GM20000 (cell line): ENCODE results near the gene CD3E.
A peak's percentile ranks its signal among the peaks of the same experiment; 100 is the strongest.

Source experiments
- DNase-seq: peaks from one replicate; pipeline ENCODE4 v3.0.0; 2012; ENCODE audit warnings: low spot score
- CTCF ChIP-seq: IDR thresholded peaks from 2 replicates; pipeline ENCODE4 v1.5.1; 2012; ENCODE audit warnings: mild to moderate bottlenecking, control low read depth; ENCODE audit errors: extremely low read depth, missing control alignments

Gene CD3E

GRCh38 chr11:118358071-118358470, 53.5 kb downstream of the CD3E start:
- no peak for TF ChIP-seq CTCF
- no peak for DNase-seq

- no peak for TF ChIP-seq CTCF
- peak; percentile 86 for DNase-seq
Observed at GRCh38 chr11:118359295-118359958, 54.9 kb downstream of the CD3E start, which contains the start of gene UBE4A. Gene UBE4A, plus strand, starts transcription at chr11:118359600. Its CDS starts 5,481 bp downstream, at chr11:118365081.

GRCh38 chr11:118364956-118365615, 60.6 kb downstream of the CD3E start:
- DNase-seq: no peak
- TF ChIP-seq CTCF: no peak
